Stimulated activated CD4-positive, alpha-beta T cell treated with anti-CD3 and anti-CD28 coated beads, Interleukin-12 subunit alpha, Interleukin-12 subunit beta, amount 100 ng/mL, for 4 hours (primary cell): ENCODE results near the gene LAMA4.

Source experiments
- DNase-seq: peaks from one replicate; pipeline ENCODE4 v3.0.0-alpha.2; 2020

Gene LAMA4

DNA sequence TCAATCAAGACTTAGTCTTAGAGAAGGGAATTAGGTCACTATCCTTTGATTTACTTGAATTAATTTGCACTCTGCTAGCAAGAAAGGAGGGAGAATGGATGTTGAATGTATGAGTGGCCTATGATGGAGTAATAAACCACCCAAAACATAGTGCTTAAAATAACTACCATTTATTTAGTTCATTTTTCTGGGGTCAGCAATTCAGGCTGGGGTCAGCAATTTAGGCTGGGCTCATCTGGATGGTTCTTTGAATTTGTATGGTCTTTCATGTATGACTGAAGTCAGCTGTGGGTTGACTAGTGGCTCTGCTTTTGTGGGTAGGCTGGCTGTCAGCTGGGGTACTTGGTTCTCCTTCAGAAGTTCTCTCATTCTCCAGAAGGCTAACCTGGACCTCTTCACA is 21.0 kb upstream of the LAMA4 start:
- DNase-seq, result no peak

DNA sequence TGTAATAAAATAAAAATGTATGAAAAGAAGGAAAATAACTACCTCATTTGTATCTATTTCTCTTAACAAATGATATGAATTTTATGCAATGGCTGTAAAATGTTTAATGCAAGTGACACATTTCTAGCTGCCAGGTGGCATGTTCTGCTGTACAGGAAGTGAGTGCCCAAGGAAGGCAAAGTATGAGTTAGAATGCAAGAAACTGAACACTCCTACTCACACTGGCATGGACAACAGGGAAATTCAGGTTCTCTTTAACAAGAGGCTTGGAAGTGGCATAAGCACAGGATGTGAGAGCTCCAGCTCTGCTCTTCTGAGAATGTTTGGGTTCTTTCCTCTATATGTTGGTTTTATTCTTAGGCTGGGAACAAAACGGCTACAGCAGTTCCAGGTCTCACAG is 20.4 kb upstream of the LAMA4 start:
- no peak for DNase-seq

DNA sequence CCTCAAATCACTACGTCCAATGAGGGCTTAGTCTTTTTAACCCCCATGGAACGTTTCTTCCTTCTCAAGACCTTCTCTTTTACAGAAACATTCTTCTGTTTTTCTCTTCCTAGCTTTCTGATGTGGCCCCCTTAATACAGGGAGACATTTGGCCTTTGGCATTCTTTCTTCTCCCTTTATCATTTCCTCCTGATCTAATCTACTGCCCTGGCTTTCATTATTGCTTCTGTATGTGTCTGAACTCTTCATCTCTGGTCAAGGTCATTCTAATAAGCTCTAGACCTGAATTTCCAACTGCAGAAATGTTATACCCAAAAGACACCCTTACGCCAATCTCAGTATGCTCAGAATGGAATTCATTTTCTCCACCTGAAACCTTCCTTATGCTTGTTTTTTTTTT is 18.4 kb upstream of the LAMA4 start:
- DNase-seq, result no peak

DNA sequence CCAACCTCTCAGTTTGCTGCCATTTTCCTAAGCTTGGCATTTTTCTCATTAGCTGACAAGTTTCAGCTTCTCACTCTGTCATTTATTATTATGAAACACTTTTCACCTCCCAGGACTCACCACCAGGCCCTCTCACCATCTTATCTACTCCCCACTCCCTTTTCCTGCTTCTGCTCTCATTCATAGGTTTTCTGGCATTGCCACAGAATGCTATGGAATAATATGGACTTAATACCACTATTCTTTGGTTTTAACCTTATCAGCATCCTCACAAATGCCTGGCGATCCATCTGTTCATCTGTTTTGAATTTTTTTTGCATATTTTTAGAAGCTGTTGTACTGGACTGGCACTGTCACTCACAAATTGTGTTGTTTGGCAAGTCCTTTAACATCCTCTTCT is 16.4 kb upstream of the LAMA4 start:
- DNase-seq, result no peak

DNA sequence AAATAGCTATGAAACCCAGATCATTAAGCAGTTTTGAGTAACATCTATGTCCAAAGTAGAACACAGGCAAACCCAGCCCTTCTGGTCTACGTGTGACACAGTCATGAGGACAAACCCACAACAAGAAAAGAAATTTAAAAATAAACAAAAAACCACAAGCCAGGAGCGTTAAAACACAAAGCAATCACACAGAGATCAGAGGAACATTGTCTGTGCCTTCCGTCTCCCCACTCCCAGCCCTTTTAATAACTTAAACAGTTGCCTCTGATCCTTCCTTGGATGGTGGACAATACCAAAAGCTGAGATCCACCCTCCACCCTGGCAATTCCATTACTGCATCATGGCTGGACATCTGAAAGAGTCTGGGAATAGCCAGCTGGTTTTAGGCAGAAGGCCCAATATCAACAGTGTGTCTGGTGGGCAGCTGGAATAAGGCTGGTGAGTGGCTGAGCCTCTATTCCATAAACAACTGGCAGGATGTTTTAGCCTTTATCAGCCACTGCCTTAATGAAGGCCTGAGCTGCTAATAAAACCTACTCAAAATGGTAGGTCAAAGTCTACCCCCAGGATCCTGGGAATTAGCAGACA is 15.7 kb upstream of the LAMA4 start:
- DNase-seq, result no peak

DNA sequence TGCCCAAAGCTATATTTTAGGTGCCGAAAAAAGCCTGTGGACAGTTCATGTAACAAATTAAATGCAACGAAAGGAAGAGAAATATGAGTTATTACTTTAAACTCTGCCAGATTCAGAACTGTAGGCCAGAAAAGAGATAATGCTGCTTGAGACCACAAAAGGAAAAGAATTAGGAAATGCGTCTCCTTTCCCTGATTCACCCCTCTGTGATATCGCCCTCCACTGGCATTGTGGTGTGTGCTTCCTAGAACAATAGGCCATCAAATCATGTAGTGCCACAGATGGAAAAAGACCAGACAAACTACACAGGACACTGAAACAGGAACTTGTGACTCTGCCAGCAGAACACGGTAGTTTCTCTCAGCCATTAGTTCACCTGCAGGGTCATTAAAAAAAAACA is 14.7 kb upstream of the LAMA4 start:
- no peak for DNase-seq

DNA sequence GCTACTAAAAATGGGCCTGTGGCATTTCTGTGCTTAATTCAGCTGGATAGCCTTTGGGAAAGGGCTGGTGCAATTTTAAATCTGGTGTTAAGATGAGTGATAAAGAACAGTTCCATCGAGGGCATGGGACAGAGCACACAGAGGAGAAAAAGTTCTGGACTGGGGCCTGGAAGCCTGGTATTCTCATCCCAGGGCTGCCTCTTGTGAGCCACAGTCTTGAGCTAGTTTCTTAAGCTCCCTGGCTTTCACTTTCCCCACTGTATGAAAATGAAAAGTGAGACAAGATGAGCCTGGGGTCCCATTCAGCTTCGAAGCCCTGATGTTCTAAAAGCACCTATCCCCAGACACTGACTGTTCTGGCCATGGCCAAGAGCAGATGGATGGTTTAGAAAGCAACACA is 14.3 kb upstream of the LAMA4 start:
- DNase-seq, result no peak

DNA sequence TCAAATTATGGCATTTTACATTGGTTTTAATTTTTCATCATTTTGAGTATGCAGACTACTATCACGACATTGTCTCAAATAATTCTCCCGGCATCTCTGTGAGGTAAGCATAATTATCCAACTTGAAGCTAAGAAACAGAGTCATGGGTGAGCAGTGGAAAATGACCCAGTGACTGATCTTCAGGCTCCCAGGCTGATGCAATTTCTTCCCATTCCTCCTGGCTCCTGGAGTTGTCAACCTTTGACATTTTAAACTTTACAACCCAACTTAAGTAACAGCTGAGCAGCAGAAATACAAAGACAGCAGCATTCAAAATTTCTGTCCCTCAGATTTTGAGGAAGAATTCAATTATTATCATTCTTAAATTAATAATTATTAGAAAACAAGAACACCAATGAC is 13.7 kb upstream of the LAMA4 start:
- DNase-seq, result no peak

DNA sequence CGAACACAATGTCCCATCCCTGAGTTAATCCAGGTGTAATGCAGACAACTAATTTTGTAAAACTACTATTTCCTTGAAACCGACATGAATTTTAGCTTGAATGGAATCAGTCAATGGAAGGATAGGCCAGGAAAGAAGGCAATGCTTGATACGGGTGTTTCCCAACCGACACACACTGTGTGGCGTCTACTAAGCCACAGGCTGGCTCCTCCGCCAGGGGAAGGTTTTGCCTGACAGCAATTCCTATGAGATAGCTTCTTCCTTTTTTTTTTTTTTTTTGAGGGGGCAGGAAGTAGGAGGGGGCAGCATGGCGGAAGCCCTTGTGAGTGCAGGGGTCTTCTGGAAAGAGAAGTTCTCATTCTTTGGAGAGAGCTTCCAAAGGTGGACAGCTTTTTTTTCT is 12.0 kb upstream of the LAMA4 start:
- no peak for DNase-seq

DNA sequence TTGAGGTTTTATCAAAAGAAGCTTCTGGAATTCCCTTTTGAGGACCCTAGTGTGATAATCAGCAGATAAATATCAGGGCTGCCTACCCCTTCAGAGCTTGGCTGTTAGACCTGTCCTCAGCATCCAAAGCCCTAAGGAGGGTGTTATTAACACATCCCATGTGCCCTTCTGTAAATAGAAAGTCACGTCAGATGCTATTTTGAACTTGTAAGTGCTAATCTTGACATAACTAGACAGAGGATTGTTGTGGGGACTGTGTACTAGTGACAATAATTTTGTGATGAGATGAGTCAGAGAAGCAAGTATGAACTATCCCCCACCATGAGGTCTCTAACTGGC is 4.9 kb upstream of the LAMA4 start:
- DNase-seq, result no peak

DNA sequence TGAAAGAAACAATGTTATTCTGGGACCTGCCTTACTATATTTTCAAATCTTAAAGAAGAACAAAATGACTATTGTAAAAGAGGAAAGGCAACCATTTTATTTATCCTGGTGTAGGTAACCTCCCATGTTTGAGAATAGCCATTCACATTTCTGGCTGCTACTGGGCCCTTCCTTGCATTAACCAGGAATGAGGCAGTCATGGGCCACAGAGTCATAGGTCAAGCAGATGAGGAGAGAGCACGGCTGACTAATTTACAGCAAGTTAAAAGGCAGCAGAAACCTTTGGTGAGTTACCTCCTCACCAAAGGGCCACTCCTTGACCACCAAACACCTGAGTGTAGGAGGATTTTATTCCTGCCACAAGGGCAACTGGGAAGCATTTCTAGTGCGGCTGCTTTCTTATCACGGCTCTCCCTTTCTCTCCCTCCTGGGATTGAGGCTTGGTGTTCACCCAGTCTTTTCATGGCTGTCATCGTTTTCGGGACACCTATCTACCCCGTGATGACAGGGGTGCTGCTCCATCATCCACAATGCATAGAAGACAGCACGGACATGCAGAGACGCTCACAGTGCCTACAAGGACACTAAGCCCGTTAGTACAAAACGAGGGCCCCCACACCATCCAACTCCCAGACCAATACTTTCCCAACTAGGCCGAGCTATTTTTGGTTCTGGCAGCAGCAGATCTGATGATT is 4.4 kb upstream of the LAMA4 start:
- DNase-seq, result no peak

DNA sequence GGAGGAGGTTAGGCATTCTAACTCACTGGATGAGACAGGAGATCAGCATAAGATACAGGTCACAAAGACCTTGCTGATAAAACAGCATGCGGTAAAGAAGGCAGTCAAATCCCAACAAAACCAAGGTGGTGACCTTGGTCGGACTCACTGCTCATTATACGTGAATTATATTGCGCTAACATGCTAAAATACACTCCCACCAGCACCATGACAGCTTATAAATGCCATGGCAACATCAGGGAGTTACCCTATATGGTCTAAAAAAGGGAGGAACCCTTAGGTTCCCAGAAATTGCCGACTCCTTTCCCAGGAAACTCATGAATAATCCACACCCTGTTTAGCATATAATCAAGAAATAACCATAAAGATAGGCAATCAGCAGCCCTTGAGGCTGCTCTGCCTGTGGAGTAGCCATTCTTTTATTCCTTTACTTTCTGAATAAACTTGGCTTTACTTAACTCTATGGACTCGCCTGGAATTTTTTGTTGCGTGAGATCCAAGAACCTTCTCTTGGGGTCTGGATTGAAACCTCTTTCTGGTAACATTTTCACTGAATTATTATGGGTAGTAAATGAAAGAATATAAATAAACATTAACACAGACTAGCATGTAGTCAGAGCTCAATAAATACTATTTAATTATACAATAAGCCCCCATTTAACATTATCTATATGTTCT is 3.0 kb upstream of the LAMA4 start:
- no peak for DNase-seq

DNA sequence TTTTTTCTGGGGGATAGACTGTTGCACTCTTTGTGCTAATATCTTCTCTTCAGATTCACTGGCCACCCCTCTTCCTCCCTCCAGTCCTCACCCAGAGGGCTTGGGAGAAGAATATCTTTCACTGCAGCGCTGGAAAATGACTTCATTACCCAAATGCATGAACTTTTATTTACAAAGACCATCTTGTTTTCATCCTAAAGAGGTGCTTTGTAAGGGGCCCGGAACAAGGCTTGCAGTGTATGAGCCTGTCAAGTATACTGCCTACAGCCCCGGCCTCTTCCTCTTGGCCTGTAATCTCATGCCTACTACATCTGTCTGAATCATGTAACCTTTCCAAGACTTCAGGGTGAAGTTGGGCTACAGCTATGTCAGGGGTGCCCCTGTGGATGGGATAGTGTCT is 554 bp upstream of the LAMA4 start:
- no peak for DNase-seq

DNA sequence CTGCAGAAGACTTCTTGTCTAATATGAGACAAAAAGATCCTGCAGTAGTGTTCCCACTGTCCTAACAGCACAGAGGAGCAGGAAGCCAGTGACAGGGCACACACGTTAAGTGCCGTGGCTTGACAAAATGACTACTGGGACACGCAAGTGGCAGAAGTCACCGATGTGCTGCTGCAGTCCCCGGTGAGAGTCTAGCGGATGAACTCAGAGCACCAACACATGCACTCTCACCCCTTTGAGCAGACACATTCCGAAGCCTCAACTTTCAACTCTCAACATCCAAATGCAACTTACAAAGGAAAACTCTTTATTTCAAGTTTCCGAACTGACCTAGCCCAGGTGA is 898 bp downstream of the LAMA4 start:
- DNase-seq, result no peak

DNA sequence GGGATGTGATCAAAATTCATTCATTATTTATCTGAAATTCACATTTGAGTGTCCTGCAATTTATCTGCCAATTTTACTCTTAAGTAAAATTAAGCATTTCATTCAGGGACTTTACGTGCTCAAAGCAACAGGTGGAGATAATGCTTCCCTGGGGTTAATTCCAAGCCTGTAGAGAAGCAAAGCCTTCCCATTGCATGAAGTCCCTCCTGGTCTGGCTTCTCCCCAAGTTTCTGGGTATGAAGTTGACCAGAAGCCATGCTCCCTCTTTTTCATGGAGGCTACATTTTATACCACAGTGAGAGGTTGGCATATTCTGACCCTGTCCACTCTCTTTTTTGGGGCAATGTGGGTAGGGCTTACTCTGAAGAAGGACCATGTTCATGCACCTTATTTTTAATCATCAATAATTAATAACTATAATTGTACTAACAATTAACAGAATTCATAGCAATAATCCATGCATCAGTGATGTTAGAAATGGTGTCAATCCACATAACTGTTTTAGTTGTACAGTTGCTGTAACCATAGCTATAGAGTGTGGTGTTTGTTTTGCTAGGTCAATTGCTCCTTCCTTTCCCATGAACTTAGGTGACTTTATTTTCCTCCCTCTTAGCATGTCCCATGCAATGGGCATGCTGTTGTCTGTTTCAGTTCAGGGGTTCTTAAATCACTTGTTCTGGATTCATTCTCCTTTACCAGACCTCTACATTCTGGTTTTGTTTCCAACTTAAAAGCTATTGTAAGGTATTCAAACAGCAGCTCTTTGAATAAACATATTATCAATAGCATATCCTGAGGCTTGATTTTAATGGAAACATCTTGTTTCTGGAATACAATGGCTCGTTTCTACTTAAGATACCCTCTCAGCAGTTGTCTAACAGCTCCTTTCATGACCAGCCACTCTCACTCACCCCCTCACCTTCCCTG is 1.5 kb downstream of the LAMA4 start:
- no peak for DNase-seq

DNA sequence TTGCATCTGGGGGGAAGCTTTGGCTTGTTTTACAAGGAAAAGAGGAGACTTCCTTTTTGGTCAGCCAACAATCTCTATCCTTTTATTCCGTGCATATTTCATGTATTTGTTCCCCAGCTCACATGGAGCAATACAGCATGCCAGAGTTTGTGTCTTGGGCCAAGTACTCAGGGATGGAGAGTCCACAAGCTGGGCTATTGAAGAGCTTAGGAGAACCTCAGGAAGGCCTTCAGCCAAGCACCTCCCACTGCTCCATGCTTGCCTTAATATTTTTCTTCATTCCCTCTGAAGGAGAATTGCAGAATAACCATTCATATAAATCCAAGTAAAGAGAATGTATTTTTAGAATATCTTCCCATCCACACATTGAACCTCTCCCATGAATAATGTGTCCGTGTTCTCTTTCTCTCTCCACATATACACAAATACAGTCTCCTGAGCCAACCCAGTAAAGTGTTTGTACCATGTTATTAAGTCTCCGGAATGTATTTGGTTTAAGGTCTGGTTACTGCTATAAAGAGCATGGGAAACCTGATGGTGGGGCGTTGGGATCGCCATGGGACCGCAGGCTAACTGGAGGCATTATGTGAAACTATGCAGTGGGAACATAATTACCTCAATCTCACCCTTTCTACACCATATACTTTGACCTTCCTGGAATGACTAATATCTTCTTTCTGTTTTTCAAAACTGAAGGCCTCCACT is 3.0 kb downstream of the LAMA4 start:
- DNase-seq, result no peak

DNA sequence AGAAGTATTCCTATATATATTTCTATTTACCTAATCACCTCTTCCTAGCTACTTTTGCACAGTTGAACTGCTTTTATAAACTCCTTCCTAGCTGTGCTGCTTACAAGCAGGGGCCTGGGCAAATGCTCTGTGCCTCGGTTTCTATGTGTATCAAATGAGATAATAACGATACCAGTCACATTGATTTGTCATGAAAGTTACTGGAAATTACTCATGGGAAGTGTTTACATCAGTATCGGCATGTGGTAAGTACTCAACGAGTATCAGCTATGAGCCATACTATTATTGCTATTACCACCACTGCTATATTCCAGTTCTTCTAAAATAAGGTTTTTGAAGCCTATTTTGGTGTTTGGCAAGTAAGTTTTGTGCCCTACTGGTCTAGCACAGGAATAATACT is 4.9 kb downstream of the LAMA4 start:
- DNase-seq, result no peak

DNA sequence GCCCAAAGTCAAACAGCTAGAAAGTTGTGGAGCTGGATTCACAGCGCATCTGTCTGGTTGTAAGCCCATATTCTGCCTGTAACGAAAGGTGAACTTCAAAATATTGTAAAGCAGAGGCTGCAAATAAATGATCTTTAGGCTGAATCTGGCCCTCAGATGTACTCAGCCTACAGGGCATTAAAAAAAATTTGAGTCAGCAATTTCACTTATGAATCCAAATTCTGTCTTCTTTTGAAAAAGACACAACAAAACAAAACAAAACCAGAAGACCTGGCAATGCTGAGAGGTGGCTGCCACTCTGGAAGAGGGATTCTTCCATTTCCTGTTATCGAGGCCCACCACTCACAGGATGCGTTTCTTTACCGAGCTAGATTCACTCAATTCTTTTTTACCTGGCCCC is 7.1 kb downstream of the LAMA4 start:
- no peak for DNase-seq

DNA sequence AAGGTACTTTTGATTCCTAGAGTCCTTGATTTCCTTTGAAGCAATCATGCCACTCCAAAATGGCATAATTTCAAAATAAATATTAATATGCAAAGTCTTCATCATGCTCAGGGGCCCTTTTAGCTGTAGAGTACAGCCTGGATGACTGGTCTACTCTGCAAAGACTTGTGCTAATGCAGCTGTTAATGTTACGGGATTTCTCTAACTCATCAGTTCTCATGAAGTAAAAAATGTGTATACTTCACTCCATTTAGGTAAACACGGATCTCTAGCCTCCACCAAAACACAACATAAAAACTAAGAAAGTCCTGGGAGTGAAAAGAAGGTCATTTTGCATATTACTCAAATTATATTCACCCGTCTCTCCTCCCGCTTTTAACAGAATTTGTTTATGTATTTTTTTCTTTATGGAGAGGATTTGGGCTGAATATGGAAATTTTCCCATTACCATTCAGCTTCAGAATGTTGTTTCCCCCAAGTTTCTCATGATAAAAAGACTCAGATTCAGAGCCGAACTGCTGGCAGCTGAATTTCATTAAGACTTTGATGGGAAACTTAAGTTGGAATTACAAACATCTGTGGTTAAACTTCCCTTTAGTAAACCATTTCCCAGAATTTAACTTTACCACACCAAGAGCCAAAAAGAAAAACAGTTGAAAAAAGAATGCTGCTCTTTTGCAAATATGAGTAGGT is 8.7 kb downstream of the LAMA4 start:
- no peak for DNase-seq

DNA sequence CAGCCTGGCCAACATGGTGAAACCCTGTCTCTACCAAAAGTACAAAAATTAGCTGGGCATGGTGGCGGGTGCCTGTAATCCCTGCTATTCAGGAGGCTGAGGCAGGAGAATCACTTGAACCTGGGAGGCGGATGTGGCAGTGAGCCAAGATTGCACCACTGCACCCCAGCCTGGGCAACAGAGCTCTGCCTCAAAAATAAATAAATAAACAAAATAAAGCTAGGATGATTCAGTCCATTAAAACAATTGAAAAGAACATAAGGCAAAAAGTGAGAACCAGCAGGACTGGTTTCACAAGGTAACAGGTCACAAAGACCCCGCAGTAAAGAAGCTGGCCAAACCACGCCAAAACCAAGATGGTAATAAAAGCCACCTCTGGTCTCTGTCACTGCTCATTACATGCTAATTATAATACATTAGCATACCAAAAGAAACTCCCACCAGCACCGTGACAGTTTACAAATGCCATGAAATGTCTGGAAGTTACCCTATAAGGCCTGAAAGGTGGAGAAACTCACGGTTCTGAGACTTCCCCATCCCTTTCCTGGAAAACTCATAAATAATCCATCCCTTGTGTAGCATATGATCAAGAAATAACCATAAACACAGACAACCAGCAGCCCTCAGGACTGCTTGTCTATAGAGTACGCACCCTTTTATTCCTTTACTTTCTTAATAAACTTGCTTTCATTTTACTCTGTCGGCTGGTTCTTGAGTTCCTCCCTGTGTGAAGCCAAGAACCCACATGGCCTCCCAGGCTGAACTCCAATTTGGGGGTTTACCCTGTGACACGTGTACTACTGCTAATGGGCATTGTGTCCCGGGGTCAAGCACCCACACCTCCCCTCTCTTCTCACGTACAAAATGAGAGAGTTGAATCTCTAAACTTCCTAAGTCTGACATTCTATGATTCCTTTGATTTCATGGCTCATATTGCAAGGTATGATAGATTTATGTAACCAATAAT is 10.2 kb downstream of the LAMA4 start:
- DNase-seq, result no peak

DNA sequence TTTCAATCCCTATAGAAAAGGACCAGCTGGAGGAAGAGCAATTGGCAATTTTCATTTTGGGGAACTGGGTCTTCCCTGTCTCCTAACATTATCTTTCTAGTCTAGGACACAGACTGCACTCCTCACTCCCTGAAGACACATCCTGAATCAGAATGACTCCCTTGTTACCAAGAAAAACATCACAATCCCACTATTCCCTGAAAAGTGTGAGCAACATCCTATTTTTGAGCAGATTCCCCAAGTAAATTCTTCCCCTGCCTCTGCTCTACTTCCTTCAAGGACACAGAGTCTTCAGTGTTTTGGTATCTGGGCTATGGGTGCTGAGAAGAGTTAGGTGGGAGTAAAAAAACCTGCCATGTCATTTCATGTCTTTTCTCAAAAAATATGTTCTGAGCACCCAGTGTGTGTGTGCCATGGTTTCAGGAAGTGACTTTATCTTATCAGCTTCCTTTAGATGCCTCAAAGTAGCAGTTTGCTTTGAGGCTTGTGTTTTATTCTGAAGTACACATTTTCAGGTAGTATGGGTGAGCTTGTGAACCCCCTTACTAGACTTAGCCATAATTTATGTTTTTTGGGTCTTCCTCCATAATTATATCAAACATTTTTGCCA is 12.4 kb downstream of the LAMA4 start:
- no peak for DNase-seq
